GM19468 (cell line): ENCODE results near the gene KLF7.

Experiments used
- ATAC-seq: cut with Tn5 transposase; IDR thresholded peaks from one replicate; pipeline ENCODE4 v1.9.1; 2021; ENCODE audit warnings: mild to moderate bottlenecking, moderate library complexity, moderate number of reproducible peaks; ENCODE audit not compliant: unreplicated experiment; ENCODE audit errors: extremely low read depth

KLF7 gene

GRCh38 chr2:207165121-207166038 is at the start of gene KLF7:
TSS of gene KLF7 (minus strand) at chr2:207165948. CDS start at chr2:207165568, 380 bp downstream.
- ATAC-seq = no peak

GRCh38 chr2:207215308-207215707 is 49.6 kb upstream of the KLF7 start:
- ATAC-seq = no peak

- no peak for ATAC-seq
Observed at GRCh38 chr2:207214446-207214845, 48.7 kb upstream of the KLF7 start.

GRCh38 chr2:207206011-207206410 is 40.3 kb upstream of the KLF7 start:
- no peak for ATAC-seq

- ATAC-seq = no peak
Observed at GRCh38 chr2:207205173-207205957, 39.6 kb upstream of the KLF7 start.

GRCh38 chr2:207203056-207203455 is 37.3 kb upstream of the KLF7 start:
- no peak for ATAC-seq

GRCh38 chr2:207202645-207203044 is 36.9 kb upstream of the KLF7 start:
- no peak for ATAC-seq

- ATAC-seq = no peak
Observed at GRCh38 chr2:207201416-207201815, 35.7 kb upstream of the KLF7 start.

GRCh38 chr2:207200136-207200535 is 34.4 kb upstream of the KLF7 start:
- no peak for ATAC-seq

GRCh38 chr2:207194028-207194427 is 28.3 kb upstream of the KLF7 start:
- no peak for ATAC-seq

- no peak for ATAC-seq
Observed at GRCh38 chr2:207188626-207189419, 23.1 kb upstream of the KLF7 start.

GRCh38 chr2:207185372-207185771 is 19.6 kb upstream of the KLF7 start:
- ATAC-seq = no peak

GRCh38 chr2:207184768-207185167 is 19.0 kb upstream of the KLF7 start:
- ATAC-seq = no peak

- ATAC-seq = no peak
Observed at GRCh38 chr2:207184348-207184747, 18.6 kb upstream of the KLF7 start.

- no peak for ATAC-seq
Observed at GRCh38 chr2:207183506-207183905, 17.8 kb upstream of the KLF7 start.

- no peak for ATAC-seq
Observed at GRCh38 chr2:207182911-207183310, 17.2 kb upstream of the KLF7 start.

GRCh38 chr2:207181526-207182274 is 16.0 kb upstream of the KLF7 start:
- ATAC-seq = no peak

- no peak for ATAC-seq
Observed at GRCh38 chr2:207180741-207181140, 15.0 kb upstream of the KLF7 start.

- no peak for ATAC-seq
Observed at GRCh38 chr2:207176247-207176646, 10.5 kb upstream of the KLF7 start.

- no peak for ATAC-seq
Observed at GRCh38 chr2:207173641-207174040, 7.9 kb upstream of the KLF7 start.
